ENCODE results near the gene WDR46. TPM values are rescaled to one million over a fixed set of nuclear protein-coding genes. Genes with fewer than 3 reads are reported as not detected.

The WDR46 gene
- total and polyA plus RNA-seq, 2 of the 13 experiments (the other 11 are each of a cell fraction or from before 2014, with no cell fraction given), result 47.4 to 105 TPM

GRCh38 chr6:33247977-33248642 is 40.9 kb downstream of the WDR46 start (continued):
- TF ChIP-seq, protein P1, sequence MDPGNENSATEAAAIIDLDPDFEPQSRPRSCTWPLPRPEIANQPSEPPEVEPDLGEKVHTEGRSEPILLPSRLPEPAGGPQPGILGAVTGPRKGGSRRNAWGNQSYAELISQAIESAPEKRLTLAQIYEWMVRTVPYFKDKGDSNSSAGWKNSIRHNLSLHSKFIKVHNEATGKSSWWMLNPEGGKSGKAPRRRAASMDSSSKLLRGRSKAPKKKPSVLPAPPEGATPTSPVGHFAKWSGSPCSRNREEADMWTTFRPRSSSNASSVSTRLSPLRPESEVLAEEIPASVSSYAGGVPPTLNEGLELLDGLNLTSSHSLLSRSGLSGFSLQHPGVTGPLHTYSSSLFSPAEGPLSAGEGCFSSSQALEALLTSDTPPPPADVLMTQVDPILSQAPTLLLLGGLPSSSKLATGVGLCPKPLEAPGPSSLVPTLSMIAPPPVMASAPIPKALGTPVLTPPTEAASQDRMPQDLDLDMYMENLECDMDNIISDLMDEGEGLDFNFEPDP (CRISPR knock-in tag; conservative IDR thresholded peaks at IDR 0.05), result no peak
- no peak for TF ChIP-seq HMGA1 (CRISPR knock-in tag; conservative IDR thresholded peaks at IDR 0.05)
- TF ChIP-seq ZNF660 (CRISPR knock-in tag; IDR thresholded peaks at IDR 0.05; ENCODE audit: borderline replicate concordance, low read depth), result no peak
- TF ChIP-seq SOX6 (IDR thresholded peaks at IDR 0.05), result no peak
- TF ChIP-seq SOX6 (CRISPR knock-in tag; IDR thresholded peaks at IDR 0.05), result no peak
- no peak for TF ChIP-seq ZNF10 (CRISPR knock-in tag; IDR thresholded peaks at IDR 0.05; ENCODE audit: borderline replicate concordance, low read depth)
- TF ChIP-seq SRSF9 (IDR thresholded peaks at IDR 0.05; ENCODE audit: borderline replicate concordance, insufficient read depth, low read depth, low read length, poor library complexity, severe bottlenecking), result no peak
- TF ChIP-seq CCDC6 (CRISPR knock-in tag; IDR thresholded peaks at IDR 0.05), result 0 out of 2 replicates have a peak, but pooled peaks have one; percentile 6
- 0 out of 2 replicates have a peak, but pooled peaks have one; percentile 17 for TF ChIP-seq ETV5 (CRISPR knock-in tag; IDR thresholded peaks at IDR 0.05; ENCODE audit: borderline replicate concordance)
- no peak for TF ChIP-seq ZNF747 (CRISPR knock-in tag; IDR thresholded peaks at IDR 0.05; ENCODE audit: borderline replicate concordance)
- no peak for TF ChIP-seq SKI (IDR thresholded peaks at IDR 0.05; ENCODE audit: partially characterized antibody)
- no peak for TF ChIP-seq ZNF333 (CRISPR knock-in tag; IDR thresholded peaks at IDR 0.05; ENCODE audit: borderline replicate concordance)
- 0 out of 2 replicates have a peak, but pooled peaks have one; percentile 33 for TF ChIP-seq MEIS2 (CRISPR knock-in tag; IDR thresholded peaks at IDR 0.05)
- no peak for TF ChIP-seq ZNF276 (CRISPR knock-in tag; IDR thresholded peaks at IDR 0.05; ENCODE audit: low read depth)
- TF ChIP-seq ZNF777 (CRISPR knock-in tag; IDR thresholded peaks at IDR 0.05), result no peak
- no peak for TF ChIP-seq ZMYM2 (CRISPR knock-in tag; IDR thresholded peaks at IDR 0.05)
- 0 out of 2 replicates have a peak, but pooled peaks have one; percentile 36 for TF ChIP-seq FOSL2 (CRISPR knock-in tag; IDR thresholded peaks at IDR 0.05)
- no peak for TF ChIP-seq ZNF567 (CRISPR knock-in tag; IDR thresholded peaks at IDR 0.05; ENCODE audit: borderline replicate concordance)
- TF ChIP-seq GZF1 (CRISPR knock-in tag; IDR thresholded peaks at IDR 0.05), result no peak
- no peak for TF ChIP-seq ETV6 (CRISPR knock-in tag; conservative IDR thresholded peaks at IDR 0.05)
- TF ChIP-seq ATF7-NPFF (CRISPR knock-in tag; IDR thresholded peaks at IDR 0.05; ENCODE audit: low read depth), result no peak
- no peak for TF ChIP-seq AFF4 (CRISPR knock-in tag; IDR thresholded peaks at IDR 0.05)
- no peak for TF ChIP-seq NR2C2 (CRISPR knock-in tag; IDR thresholded peaks at IDR 0.05; ENCODE audit: borderline replicate concordance)
- TF ChIP-seq FOXC1 (CRISPR knock-in tag; IDR thresholded peaks at IDR 0.05; ENCODE audit: borderline replicate concordance), result no peak
